ENCODE results near the gene ILKAP.
"Not testable (repeated sequence)": the region's sequence is repeated elsewhere in the genome, so short reads cannot be mapped to it uniquely, and the experiment has no call there.

The ILKAP gene

GRCh38 chr2:238176613-238177012 lies 26.9 kb downstream of the ILKAP start:
- no peak for DNase-seq
- H3K4me3 ChIP-seq (ENCODE audit: low read depth, low read length), result no peak overlapping the region
- in situ Hi-C loops (cut with HindIII; ENCODE audit: low pct_ligation_motif_present, low sequenced_read_pairs), result no loop called here
- no peak overlapping the region for H3K27ac ChIP-seq
- TF ChIP-seq CTCF (IDR thresholded peaks at IDR 0.05; ENCODE audit: low read depth, low read length, missing control alignments), result no peak
- H3K27me3 ChIP-seq (replicated peaks), result no peaks in the 10 kb centered on the region
- H3K36me3 ChIP-seq (replicated peaks), result peaks cover 63% of the 10 kb centered on the region

- no peak for DNase-seq
- Histone ChIP-seq H3K36me3 (replicated peaks) (peaks cover 51% of the 10 kb centered on the region), H3K27ac (no peak overlapping the region), H3K27me3 (replicated peaks) (no peaks in the 10 kb centered on the region), H3K4me3 (ENCODE audit: low read depth, low read length) (no peak overlapping the region)
- TF ChIP-seq CTCF (IDR thresholded peaks at IDR 0.05; ENCODE audit: low read depth, low read length, missing control alignments), result no peak
- in situ Hi-C loops (cut with HindIII; ENCODE audit: low pct_ligation_motif_present, low sequenced_read_pairs), result no loop called here
These were observed 28.8 kb downstream of the ILKAP start for GRCh38 chr2:238174701-238175100.

GRCh38 chr2:238174291-238174690 lies 29.2 kb downstream of the ILKAP start:
- H3K36me3 ChIP-seq (replicated peaks), result peaks cover 47% of the 10 kb centered on the region
- no peaks in the 10 kb centered on the region for H3K27me3 ChIP-seq (replicated peaks)
- H3K27ac ChIP-seq, result no peak overlapping the region
- TF ChIP-seq CTCF (IDR thresholded peaks at IDR 0.05; ENCODE audit: low read depth, low read length, missing control alignments), result no peak
- in situ Hi-C loops (cut with HindIII; ENCODE audit: low pct_ligation_motif_present, low sequenced_read_pairs), result no loop called here
- H3K4me3 ChIP-seq (ENCODE audit: low read depth, low read length), result no peak overlapping the region
- DNase-seq, result no peak

GRCh38 chr2:238173692-238174091 lies 29.8 kb downstream of the ILKAP start:
- Histone ChIP-seq H3K36me3 (replicated peaks) (peaks cover 44% of the 10 kb centered on the region), H3K27me3 (replicated peaks) (no peaks in the 10 kb centered on the region), H3K4me3 (ENCODE audit: low read depth, low read length) (no peak overlapping the region), H3K27ac (no peak overlapping the region)
- DNase-seq, result no peak
- TF ChIP-seq CTCF (IDR thresholded peaks at IDR 0.05; ENCODE audit: low read depth, low read length, missing control alignments), result peak; percentile 55
- in situ Hi-C loops (cut with HindIII; ENCODE audit: low pct_ligation_motif_present, low sequenced_read_pairs), result no loop called here

- DNase-seq, result no peak
- no peak overlapping the region for H3K27ac ChIP-seq
- no peak for TF ChIP-seq CTCF (IDR thresholded peaks at IDR 0.05; ENCODE audit: low read depth, low read length, missing control alignments)
- in situ Hi-C loops (cut with HindIII; ENCODE audit: low pct_ligation_motif_present, low sequenced_read_pairs), result no loop called here
- no peak overlapping the region for H3K4me3 ChIP-seq (ENCODE audit: low read depth, low read length)
- H3K27me3 ChIP-seq (replicated peaks), result no peaks in the 10 kb centered on the region
- peaks cover 39% of the 10 kb centered on the region for H3K36me3 ChIP-seq (replicated peaks)
These were observed 31.1 kb downstream of the ILKAP start for GRCh38 chr2:238172439-238172838.

GRCh38 chr2:238171575-238172187 lies 31.8 kb downstream of the ILKAP start:
- H3K36me3 ChIP-seq (replicated peaks), result peaks cover 40% of the 10 kb centered on the region
- no peak for TF ChIP-seq CTCF (IDR thresholded peaks at IDR 0.05; ENCODE audit: low read depth, low read length, missing control alignments)
- no peak overlapping the region for H3K27ac ChIP-seq
- no peak overlapping the region for H3K4me3 ChIP-seq (ENCODE audit: low read depth, low read length)
- no peak for DNase-seq
- in situ Hi-C loops (cut with HindIII; ENCODE audit: low pct_ligation_motif_present, low sequenced_read_pairs), result no loop called here
- H3K27me3 ChIP-seq (replicated peaks), result no peaks in the 10 kb centered on the region

GRCh38 chr2:238171072-238171431 lies 32.4 kb downstream of the ILKAP start:
- peaks cover 37% of the 10 kb centered on the region for H3K36me3 ChIP-seq (replicated peaks)
- H3K27me3 ChIP-seq (replicated peaks); H3K4me3 ChIP-seq (ENCODE audit: low read depth, low read length); DNase-seq; in situ Hi-C loops (cut with HindIII; ENCODE audit: low pct_ligation_motif_present, low sequenced_read_pairs): not testable (repeated sequence)
- H3K27ac ChIP-seq, result peak overlapping the region; percentile 98

All from brain microvascular endothelial cell (primary cell).